ENCODE measurements around the gene DIABLO. TPM values are rescaled to one million over a fixed set of nuclear protein-coding genes. Genes with fewer than 3 reads are reported as not detected.

DIABLO gene
- total RNA-seq, 1 donor from 2014 or later = 54.8 TPM

- Histone ChIP-seq H3K9me3 (no peaks in the 10 kb centered on the region), H3K27me3 (no peaks in the 10 kb centered on the region), H3K27ac (no peak overlapping the region), H3K36me3 (peaks cover 47 to 71% of the 10 kb centered on the region in 2 donors), H3K4me1 (no peaks in the 10 kb centered on the region), H3K4me3 (no peak overlapping the region)
- DNase-seq (ENCODE audit: low spot score in 2 of 2) = no peak
- no peak for TF ChIP-seq CTCF (IDR thresholded peaks at IDR 0.05)
- intact Hi-C loops (cut with DNase I) = no loop called here
Observed at GRCh38 chr12:122238861-122239260, 13.0 kb upstream of the DIABLO start.

- Histone ChIP-seq H3K4me1 (no peaks in the 10 kb centered on the region), H3K36me3 (peaks cover 53 to 74% of the 10 kb centered on the region in 2 donors), H3K27me3 (no peaks in the 10 kb centered on the region), H3K9me3 (no peaks in the 10 kb centered on the region), H3K4me3 (no peak overlapping the region), H3K27ac (no peak overlapping the region)
- no peak for TF ChIP-seq CTCF (IDR thresholded peaks at IDR 0.05)
- intact Hi-C loops (cut with DNase I) = no loop called here
- DNase-seq (ENCODE audit: low spot score in 2 of 2) = no peak
Observed at GRCh38 chr12:122235741-122236140, 9.9 kb upstream of the DIABLO start.

- Histone ChIP-seq H3K36me3 (peaks cover 62 to 67% of the 10 kb centered on the region in 2 donors), H3K4me3 (no peak overlapping the region), H3K4me1 (no peaks in the 10 kb centered on the region), H3K27ac (no peak overlapping the region), H3K27me3 (no peaks in the 10 kb centered on the region), H3K9me3 (no peaks in the 10 kb centered on the region)
- intact Hi-C loops (cut with DNase I) = no loop called here
- DNase-seq (ENCODE audit: low spot score in 2 of 2) = no peak
- TF ChIP-seq CTCF (IDR thresholded peaks at IDR 0.05) = no peak
Observed at GRCh38 chr12:122232691-122233090, 6.8 kb upstream of the DIABLO start.

- Histone ChIP-seq H3K4me3 (no peak overlapping the region), H3K4me1 (peaks cover 7 to 8% of the 10 kb centered on the region in 2 donors), H3K27ac (no peak overlapping the region), H3K9me3 (no peaks in the 10 kb centered on the region), H3K27me3 (no peaks in the 10 kb centered on the region), H3K36me3 (peaks cover 57 to 60% of the 10 kb centered on the region in 2 donors)
- no peak for TF ChIP-seq CTCF (IDR thresholded peaks at IDR 0.05)
- intact Hi-C loops (cut with DNase I) = no loop called here
- no peak for DNase-seq (ENCODE audit: low spot score in 2 of 2)
Observed at GRCh38 chr12:122230798-122231197, 4.9 kb upstream of the DIABLO start.

GRCh38 chr12:122228092-122228491 is 2.2 kb upstream of the DIABLO start:
- H3K4me1 ChIP-seq = peaks cover 10 to 17% of the 10 kb centered on the region in 2 donors
- intact Hi-C loops (cut with DNase I) = loop anchor here (5.0 to 10.0 kb wide), 2 partner anchors 433 to 1744 kb away; partner anchors contain the start of genes CCDC92, RHOF and ZNF664
- no peak for DNase-seq (ENCODE audit: low spot score in 2 of 2)
- no peaks in the 10 kb centered on the region for H3K27me3 ChIP-seq
- no peak for TF ChIP-seq CTCF (IDR thresholded peaks at IDR 0.05)
- peaks cover 34 to 44% of the 10 kb centered on the region in 2 donors for H3K36me3 ChIP-seq
- H3K4me3 ChIP-seq = no peak overlapping the region
- H3K9me3 ChIP-seq = no peaks in the 10 kb centered on the region
- no peak overlapping the region for H3K27ac ChIP-seq

- H3K9me3 ChIP-seq = no peaks in the 10 kb centered on the region
- TF ChIP-seq CTCF (IDR thresholded peaks at IDR 0.05) = no peak
- DNase-seq (ENCODE audit: low spot score in 2 of 2) = no peak
- intact Hi-C loops (cut with DNase I) = loop anchor here (5.0 to 10.0 kb wide), 2 partner anchors 433 to 1745 kb away; partner anchors contain the start of genes CCDC92, RHOF and ZNF664
- peaks cover 10 to 17% of the 10 kb centered on the region in 2 donors for H3K4me1 ChIP-seq
- no peaks in the 10 kb centered on the region for H3K27me3 ChIP-seq
- peaks cover 30 to 44% of the 10 kb centered on the region in 2 donors for H3K36me3 ChIP-seq
- no peak overlapping the region for H3K4me3 ChIP-seq
- H3K27ac ChIP-seq = no peak overlapping the region
Observed at GRCh38 chr12:122227341-122227740, 1.5 kb upstream of the DIABLO start.

Data from ascending aorta (tissue), 2 donors.